GM19452 (cell line): ENCODE measurements around the gene HPD.
A peak's percentile ranks its signal among the peaks of the same experiment; 100 is the strongest.
"Not testable (repeated sequence)": the region's sequence is repeated elsewhere in the genome, so short reads cannot be mapped to it uniquely, and the experiment has no call there.

ENCODE experiments used
- ATAC-seq: cut with Tn5 transposase; IDR thresholded peaks from one replicate; pipeline ENCODE4 v1.9.1; 2021; ENCODE audit not compliant: unreplicated experiment

Gene HPD

GRCh38 chr12:121858662-121859572 lies at the start of gene HPD:
TSS of gene HPD (minus strand) at chr12:121858859. CDS start at chr12:121858823, 36 bp downstream.
- ATAC-seq: no peak

GRCh38 chr12:121905746-121906145 lies 47.1 kb upstream of the HPD start:
- no peak for ATAC-seq

GRCh38 chr12:121903202-121903601 lies 44.5 kb upstream of the HPD start:
- ATAC-seq: no peak

DNA sequence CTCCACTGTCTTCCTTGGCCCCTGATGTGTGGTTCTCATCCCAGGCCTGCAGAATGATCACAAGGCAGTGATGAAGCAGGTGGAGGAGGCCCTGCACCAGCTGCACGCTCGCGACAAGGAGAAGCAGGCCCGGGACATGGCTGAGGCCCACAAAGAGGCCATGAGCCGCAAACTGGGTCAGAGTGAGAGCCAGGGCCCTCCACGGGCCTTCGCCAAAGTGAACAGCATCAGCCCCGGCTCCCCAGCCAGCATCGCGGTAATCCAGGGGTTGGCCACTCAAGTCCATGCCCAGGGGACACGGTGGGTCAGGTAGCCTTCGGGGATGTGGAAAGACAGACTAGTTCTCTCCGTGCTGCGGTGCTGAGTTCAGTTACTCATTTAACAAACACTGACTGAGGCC lies 40.9 kb upstream of the HPD start:
- ATAC-seq: no peak

DNA sequence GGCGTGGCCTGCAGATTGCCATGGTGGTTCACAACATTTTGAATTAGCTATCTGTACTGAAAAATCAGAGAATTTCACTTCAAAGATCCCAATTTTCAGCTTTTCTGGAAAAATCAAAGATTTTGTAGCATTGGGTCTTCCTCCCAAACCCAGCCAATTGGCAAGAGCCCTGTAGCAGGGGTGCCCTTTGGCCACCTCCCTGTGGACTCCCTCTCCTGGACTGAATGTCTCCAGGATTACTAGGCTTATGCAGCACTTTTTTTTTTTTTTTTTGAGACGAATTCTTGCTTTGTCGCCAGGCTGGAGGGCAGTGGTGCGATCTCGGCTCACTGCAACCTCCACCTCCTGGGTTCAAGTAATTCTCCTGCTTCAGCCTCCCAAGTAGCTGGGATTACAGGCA lies 39.6 kb upstream of the HPD start:
- no peak for ATAC-seq

DNA sequence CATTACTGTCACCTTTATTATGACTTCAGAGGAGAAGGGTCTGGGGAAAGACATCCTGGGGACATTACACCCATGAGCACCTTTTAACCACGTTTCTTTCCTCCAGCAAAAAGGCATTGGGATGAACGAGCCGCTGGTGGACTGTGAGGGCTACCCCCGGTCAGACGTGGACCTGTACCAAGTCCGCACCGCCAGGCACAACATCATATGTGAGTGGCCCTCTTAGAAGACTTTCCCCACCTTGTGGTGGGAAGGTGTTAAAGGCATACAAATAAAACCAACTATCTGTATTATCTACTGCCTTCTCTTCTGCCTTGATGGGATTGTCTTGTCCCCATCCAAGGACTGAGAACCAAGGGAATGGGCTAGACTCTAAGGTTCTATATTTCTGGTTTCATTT lies 36.0 kb upstream of the HPD start:
- no peak for ATAC-seq

- ATAC-seq: no peak
Observed at GRCh38 chr12:121893961-121894460, 35.4 kb upstream of the HPD start.

GRCh38 chr12:121892673-121893561 lies 34.3 kb upstream of the HPD start:
- no peak for ATAC-seq

DNA sequence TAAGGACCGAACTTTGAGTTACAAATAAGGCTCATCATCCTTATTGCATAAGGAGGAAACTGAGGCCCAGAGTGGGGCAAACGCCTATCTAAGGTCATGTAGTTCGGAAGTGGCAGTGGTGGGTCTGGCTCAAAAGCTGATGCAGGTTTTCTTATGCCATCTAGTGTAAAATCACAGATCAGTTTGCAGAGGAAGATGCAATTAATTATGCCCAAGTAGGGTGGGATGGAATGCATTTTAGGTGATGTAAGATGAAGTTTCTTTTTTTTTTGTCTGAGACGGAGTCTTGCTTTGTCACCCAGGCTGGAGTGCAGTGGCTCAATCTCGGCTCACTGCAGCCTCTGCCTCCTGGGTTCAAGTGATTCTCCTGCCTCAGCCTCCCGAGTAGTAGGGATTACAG lies 31.0 kb upstream of the HPD start:
- ATAC-seq: not testable (repeated sequence)

DNA sequence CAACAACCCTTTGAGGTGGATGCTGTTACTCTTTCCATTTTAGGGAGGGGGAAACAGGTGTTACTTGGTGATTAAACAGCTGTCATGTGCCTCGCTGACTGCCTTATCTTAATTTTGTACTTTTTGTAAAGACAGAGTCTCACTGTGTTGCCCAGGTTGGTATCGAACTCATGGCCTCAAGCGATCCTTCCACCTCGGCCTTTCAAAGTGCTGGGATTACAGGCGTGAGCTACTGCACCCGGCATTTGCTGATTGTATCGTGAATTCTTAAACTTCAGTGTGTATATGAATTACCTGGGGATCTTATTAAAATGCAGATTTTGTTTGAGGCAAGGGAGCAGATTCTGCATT lies 30.6 kb upstream of the HPD start:
- no peak for ATAC-seq

DNA sequence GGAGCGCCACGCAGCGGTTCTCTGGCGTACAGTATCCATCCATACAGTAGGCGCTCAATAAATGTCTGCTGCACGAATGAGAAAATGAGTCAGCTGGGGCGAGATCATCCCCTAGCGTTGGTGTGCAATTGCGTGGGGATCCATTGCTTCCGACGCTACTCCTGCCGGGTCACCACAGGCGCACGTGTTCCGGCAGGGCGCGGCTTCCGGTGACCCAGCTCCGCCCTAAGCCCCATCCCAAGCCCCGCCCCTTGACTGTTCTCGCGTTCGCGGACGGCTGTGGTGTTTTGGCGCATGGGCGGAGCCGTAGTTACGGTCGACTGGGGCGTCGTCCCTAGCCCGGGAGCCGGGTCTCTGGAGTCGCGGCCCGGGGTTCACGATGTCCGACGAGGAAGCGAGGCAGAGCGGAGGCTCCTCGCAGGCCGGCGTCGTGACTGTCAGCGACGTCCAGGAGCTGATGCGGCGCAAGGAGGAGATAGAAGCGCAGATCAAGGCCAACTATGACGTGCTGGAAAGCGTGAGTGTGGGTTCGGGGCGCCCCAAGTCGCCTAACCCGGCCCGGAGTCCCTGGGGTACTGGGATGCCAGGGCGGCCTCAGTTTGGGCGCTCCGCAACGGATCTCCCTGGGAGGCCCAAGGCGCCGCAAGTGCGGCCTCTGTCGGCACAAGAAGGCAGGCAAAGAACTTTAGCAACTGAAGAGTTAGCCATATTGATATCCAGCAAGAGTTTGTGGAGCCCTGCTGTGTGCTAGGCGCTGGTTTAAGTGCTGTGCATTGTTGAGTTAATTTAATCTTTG lies 30.0 kb upstream of the HPD start, which contains the start of gene PSMD9:
TSS of gene PSMD9 (plus strand) at position 313 of the 796 bp plus-strand sequence. CDS start at position 380, 67 bp downstream.
- peak; percentile 90 for ATAC-seq

- ATAC-seq: no peak
Observed at GRCh38 chr12:121888083-121888477, 29.4 kb upstream of the HPD start.

DNA sequence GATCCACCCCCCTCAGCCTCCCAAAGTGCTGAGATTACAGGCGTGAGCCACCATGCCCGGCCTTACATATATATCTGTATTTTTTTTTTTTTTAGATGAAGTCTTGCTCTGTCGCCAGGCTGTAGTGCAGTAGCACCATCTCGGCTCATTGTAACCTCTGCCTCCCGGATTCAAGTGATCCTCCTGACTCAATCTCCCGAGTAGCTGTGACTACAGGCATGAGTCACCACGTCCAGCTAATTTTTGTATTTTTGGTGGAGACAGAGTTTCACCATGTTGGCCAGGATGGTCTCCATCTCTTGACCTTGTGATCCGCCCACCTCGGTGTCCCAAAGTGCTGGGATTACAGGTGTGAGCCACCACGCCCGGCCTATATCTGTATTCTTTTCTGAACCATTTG lies 26.5 kb upstream of the HPD start:
- ATAC-seq: not testable (repeated sequence)

GRCh38 chr12:121883315-121883660 lies 24.6 kb upstream of the HPD start:
- ATAC-seq: no peak

- not testable (repeated sequence) for ATAC-seq
Observed at GRCh38 chr12:121876080-121876447, 17.4 kb upstream of the HPD start.

DNA sequence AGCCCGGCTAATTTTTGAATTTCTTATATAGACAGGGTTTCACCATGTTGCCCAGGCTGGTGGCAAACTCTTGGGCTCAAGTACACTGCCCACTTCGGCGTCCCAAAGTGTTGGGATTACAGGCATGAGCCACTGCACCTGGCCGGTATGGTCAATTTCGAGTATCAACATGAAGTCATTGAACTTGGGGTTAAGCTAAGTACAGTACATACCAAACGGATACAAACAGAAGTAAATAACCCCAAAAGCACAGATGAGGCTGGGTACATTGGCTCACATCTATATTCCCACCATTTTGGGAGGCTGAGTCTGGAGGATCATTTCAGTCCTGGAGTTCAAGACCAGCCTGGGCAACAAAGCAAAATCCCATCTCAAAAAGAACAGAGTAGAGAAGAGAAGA lies 16.9 kb upstream of the HPD start:
- ATAC-seq: no peak

GRCh38 chr12:121874071-121874470 lies 15.4 kb upstream of the HPD start:
- no peak for ATAC-seq

DNA sequence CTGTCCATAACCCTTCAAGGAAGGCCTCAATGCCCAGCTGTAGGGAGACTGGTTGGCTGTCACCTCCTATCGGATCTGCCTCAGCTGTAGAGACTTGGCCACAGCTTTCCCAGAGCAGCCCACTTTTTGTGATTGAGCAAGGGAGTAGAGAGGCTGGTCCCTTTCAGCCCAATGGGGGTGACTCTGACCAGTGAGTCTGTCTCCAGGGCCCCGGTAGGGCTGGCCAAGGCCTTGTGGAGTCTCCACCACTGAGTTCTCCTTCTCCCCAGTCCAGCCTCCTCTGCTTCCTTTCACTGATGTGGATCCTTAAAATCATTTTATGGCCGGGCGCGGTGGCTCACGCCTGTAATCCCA lies 14.5 kb upstream of the HPD start:
- no peak for ATAC-seq

- no peak for ATAC-seq
Observed at GRCh38 chr12:121872546-121873215, 14.0 kb upstream of the HPD start.

- no peak for ATAC-seq
Observed at GRCh38 chr12:121871467-121871866, 12.8 kb upstream of the HPD start.

- not testable (repeated sequence) for ATAC-seq
Observed at GRCh38 chr12:121869229-121869628, 10.6 kb upstream of the HPD start.
